HAP-1 (cell line): ENCODE measurements around the gene CDH8.
"Not testable (repeated sequence)": the region's sequence is repeated elsewhere in the genome, so short reads cannot be mapped to it uniquely, and the experiment has no call there.

Experiments used
- DNase-seq, 2 experiments: peaks; one replicate each; pipeline ENCODE4 v3.0.0-alpha.2; 2016 to 2020; ENCODE audit warnings: low spot score in 2 of 2
- H3K27me3 ChIP-seq: fragments of 250-450 bp; sonication (Bioruptor Pico); 2 replicates; pipeline ENCODE4 v1.5.1; 2020; ENCODE audit warnings: low read depth, mild to moderate bottlenecking, moderate library complexity
- H3K36me3 ChIP-seq: fragments of 250-450 bp; sonication (Bioruptor Pico); replicated peaks from 2 replicates; pipeline ENCODE4 v1.5.1; 2020; ENCODE audit warnings: mild to moderate bottlenecking
- H3K4me1 ChIP-seq: fragments of 250-450 bp; sonication (Bioruptor Pico); 2 replicates; pipeline ENCODE4 v1.5.1; 2020; ENCODE audit warnings: mild to moderate bottlenecking
- H3K4me3 ChIP-seq: fragments of 250-450 bp; sonication (Bioruptor Pico); 2 replicates; pipeline ENCODE4 v1.5.1; 2020; ENCODE audit warnings: mild to moderate bottlenecking, moderate library complexity
- H3K9me3 ChIP-seq: fragments of 250-450 bp; sonication (Bioruptor Pico); 2 replicates; pipeline ENCODE4 v1.5.1; 2020; ENCODE audit warnings: mild to moderate bottlenecking, moderate library complexity
- in situ Hi-C: fragments of 300-500 bp; cut with MboI; formaldehyde crosslinking; loops from 3 replicates; pipeline ENCODE4 v1.14.3; 2020; ENCODE audit warnings: low sequenced_read_pairs, inconsistent platforms, mixed read lengths

The CDH8 gene

DNA sequence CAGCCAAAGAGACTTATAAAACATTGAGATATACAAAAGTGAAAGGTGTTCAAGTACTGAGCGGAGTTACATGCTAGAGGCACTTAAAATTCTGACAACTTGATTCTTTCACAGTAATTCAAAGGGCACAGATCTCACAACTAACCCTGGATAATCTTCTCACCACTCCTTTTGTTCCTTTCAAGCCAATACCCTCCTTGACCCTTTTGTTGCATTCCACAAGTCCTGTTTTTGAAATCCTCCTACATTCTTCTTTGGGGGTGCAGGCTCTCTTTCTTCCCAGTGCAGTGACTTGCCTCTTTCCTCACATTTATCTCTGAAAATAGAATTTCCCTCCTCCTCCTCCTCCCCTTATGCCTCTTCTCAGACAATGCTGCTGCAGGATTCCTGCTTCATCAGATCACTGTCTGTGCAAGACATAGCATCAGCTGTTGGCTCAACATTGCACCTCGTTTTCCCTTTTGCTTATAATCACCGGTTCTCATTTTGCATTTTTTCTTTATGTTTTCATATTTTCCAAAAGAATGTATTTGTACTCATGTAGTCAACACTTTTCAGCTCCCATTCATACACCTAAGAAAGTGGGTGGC lies 199.3 kb downstream of the CDH8 start:
- no peaks in the 10 kb centered on the region for H3K36me3 ChIP-seq
- H3K4me3 ChIP-seq = no peak overlapping the region
- DNase-seq = peak in 1 of 2 experiments; percentile 27
- H3K27me3 ChIP-seq = no peaks in the 10 kb centered on the region
- H3K4me1 ChIP-seq = no peaks in the 10 kb centered on the region
- in situ Hi-C loops = no loop called here
- H3K9me3 ChIP-seq = no peaks in the 10 kb centered on the region

DNA sequence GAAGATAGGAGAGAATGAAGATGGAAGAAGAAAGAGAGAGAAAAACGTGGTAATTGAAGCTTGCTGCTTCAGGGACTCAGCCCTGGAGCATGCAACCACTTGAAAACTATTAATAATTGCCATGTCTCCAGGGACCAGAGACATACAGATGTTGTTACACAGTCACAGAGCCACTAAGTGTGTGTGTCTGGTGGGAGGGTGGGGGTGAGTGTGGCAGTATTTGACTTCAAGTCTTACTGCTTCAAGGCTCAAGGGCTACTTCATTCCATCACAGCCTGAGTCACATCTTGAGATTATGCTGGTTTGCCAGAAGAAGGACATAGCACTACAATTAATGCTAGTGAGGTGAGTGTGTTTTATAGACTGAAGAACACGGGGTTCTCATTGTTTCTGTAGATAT lies 202.2 kb downstream of the CDH8 start:
- no peaks in the 10 kb centered on the region for H3K36me3 ChIP-seq
- H3K4me1 ChIP-seq = no peaks in the 10 kb centered on the region
- in situ Hi-C loops = no loop called here
- no peaks in the 10 kb centered on the region for H3K9me3 ChIP-seq
- no peak overlapping the region for H3K4me3 ChIP-seq
- no peaks in the 10 kb centered on the region for H3K27me3 ChIP-seq
- DNase-seq = no peak

- Histone ChIP-seq H3K27me3 (no peaks in the 10 kb centered on the region), H3K4me1 (no peaks in the 10 kb centered on the region), H3K9me3 (no peaks in the 10 kb centered on the region), H3K36me3 (no peaks in the 10 kb centered on the region), H3K4me3 (no peak overlapping the region)
- DNase-seq = no peak
- in situ Hi-C loops = no loop called here
Observed at GRCh38 chr16:61831351-61831917, 204.8 kb downstream of the CDH8 start.

- Histone ChIP-seq H3K27me3 (no peaks in the 10 kb centered on the region), H3K9me3 (no peaks in the 10 kb centered on the region), H3K4me1 (no peaks in the 10 kb centered on the region), H3K4me3 (no peak overlapping the region), H3K36me3 (no peaks in the 10 kb centered on the region)
- in situ Hi-C loops = no loop called here
- DNase-seq = no peak
Observed at GRCh38 chr16:61829631-61830030, 206.6 kb downstream of the CDH8 start.

- H3K4me1 ChIP-seq = no peaks in the 10 kb centered on the region
- H3K36me3 ChIP-seq = no peaks in the 10 kb centered on the region
- H3K9me3 ChIP-seq = no peaks in the 10 kb centered on the region
- no peak for DNase-seq
- no peak overlapping the region for H3K4me3 ChIP-seq
- H3K27me3 ChIP-seq = no peaks in the 10 kb centered on the region
- in situ Hi-C loops = no loop called here
Observed at GRCh38 chr16:61823326-61823725, 212.9 kb downstream of the CDH8 start.

GRCh38 chr16:61820820-61821219 lies 215.4 kb downstream of the CDH8 start:
- in situ Hi-C loops = no loop called here
- no peak for DNase-seq
- H3K9me3 ChIP-seq = no peaks in the 10 kb centered on the region
- H3K27me3 ChIP-seq = no peaks in the 10 kb centered on the region
- H3K36me3 ChIP-seq = no peaks in the 10 kb centered on the region
- H3K4me1 ChIP-seq = no peaks in the 10 kb centered on the region
- no peak overlapping the region for H3K4me3 ChIP-seq

DNA sequence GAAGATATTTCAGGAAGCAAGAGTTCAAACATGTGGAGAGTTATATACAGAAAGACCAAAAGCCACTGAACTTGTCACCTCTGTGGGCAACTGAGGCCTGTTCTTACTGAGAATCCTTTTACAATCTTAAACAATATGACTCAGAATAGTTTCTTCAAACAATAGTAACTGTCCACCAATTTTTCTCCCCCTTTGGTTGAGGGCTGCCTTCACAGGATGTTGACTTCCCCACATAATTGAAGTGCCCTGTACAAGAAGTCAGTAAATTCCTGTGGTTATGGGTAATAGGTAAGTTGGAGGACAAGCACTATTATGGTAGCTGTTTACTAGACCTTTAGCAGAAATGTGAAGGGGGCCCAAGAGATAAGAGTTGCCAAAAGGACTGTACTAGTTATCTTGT lies 215.8 kb downstream of the CDH8 start:
- H3K9me3 ChIP-seq = no peaks in the 10 kb centered on the region
- H3K27me3 ChIP-seq = no peaks in the 10 kb centered on the region
- in situ Hi-C loops = no loop called here
- H3K4me1 ChIP-seq = no peaks in the 10 kb centered on the region
- no peak for DNase-seq
- H3K4me3 ChIP-seq = no peak overlapping the region
- H3K36me3 ChIP-seq = no peaks in the 10 kb centered on the region

DNA sequence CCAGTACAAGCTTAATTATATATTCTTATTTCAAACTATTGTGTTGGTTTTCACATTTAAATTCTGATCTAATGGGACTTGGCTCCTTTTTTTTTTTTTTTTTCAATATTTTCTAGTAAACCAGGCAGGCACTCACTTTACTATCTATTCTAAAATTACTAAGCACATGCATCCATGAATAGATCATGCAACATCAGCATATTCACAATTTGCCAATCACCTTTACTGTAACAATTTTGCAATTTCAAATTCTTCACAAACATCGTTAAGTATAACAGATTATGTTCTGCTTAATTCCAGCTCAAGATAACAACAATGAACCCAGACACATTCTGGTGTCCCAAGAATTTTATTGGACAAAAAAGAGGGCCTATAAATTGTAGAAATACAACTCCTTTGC lies 217.4 kb downstream of the CDH8 start:
- no peaks in the 10 kb centered on the region for H3K9me3 ChIP-seq
- H3K4me1 ChIP-seq = no peaks in the 10 kb centered on the region
- H3K36me3 ChIP-seq = no peaks in the 10 kb centered on the region
- in situ Hi-C loops = no loop called here
- DNase-seq = no peak
- H3K4me3 ChIP-seq = no peak overlapping the region
- H3K27me3 ChIP-seq = no peaks in the 10 kb centered on the region

DNA sequence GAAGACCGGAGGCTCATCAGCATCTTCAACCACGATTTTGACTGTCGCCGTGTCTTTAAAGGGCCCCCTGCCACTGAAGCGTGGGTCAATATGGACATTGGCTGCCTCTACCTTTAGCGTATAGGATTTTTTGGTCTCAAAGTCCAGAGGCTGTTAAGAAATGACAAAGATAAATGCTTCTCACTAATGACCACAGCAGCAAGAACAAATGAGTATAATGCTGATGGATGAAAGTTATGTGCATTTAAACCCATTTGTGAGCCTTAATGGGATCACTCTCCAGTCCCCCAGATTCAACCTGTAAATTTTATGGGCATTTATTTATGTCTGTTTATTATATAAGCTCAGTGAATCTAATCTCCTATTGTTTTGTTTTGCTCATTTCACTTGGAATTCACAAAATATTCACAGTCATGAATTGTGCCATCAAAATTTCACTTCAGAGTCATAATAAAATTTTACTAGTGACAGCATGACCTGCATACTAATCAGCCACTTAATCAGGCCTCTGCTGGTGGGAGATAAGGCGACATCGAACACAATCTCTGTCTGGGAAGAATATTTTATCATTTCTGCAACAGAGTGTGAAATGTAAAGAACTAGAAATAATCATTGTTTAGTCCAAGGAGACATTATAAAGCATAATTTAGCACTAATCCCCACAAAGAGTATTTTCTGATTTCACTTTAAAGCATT lies 218.5 kb downstream of the CDH8 start:
- Histone ChIP-seq H3K4me3 (no peak overlapping the region), H3K36me3 (no peaks in the 10 kb centered on the region), H3K9me3 (no peaks in the 10 kb centered on the region), H3K27me3 (no peaks in the 10 kb centered on the region), H3K4me1 (no peaks in the 10 kb centered on the region)
- in situ Hi-C loops = no loop called here
- DNase-seq = no peak

DNA sequence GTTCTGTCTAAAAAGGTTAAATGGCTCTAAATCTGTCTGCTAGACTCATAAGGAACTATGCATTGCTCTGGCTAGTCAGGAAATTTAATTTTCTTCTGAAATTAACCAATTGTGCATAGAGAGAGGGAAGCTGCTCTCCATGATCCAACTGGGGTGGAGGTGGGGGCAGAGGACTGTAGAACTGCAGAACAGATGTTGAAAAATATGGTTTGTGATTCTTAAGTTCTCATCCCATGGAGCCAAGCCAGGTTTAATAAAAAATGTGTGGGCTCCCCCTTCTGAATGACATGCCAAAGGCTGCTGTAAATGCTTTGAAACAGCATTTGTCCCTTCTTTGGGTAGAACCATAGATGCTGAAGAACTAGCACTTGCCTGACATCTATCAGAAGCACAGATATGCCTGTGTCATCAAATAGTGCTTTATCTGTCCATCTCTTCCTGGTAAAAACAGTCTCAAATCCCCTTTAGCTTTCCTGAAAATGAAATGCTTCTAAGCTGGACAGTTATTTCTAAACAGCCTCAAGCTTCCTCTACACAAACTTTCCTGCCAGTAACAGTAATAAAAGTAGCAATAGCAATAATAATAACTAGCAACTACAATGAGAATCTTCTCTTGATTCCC lies 221.4 kb downstream of the CDH8 start:
- no peaks in the 10 kb centered on the region for H3K27me3 ChIP-seq
- in situ Hi-C loops = no loop called here
- no peak overlapping the region for H3K4me3 ChIP-seq
- no peak for DNase-seq
- H3K36me3 ChIP-seq = no peaks in the 10 kb centered on the region
- no peaks in the 10 kb centered on the region for H3K9me3 ChIP-seq
- no peaks in the 10 kb centered on the region for H3K4me1 ChIP-seq

DNA sequence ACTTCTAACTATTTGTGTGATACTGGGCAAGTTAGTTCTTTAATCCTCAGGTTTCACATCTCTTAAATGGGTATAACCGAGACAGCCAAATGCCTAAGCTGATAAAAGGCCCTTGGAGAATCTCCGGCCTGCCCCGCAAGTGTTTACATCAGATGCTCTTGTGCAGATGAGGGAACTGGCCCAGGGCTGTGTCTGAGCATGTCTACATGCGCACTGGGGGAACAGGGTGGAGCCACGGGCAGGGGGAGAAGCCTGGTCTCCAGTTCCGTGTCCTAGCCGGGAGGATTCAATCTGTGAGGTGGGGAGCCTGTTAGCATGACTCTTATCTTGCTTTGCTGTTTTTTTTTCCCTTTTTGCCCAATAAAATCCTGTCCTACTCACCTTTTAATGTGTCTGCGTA lies 222.9 kb downstream of the CDH8 start:
- Histone ChIP-seq H3K27me3 (no peaks in the 10 kb centered on the region), H3K36me3 (no peaks in the 10 kb centered on the region), H3K4me1 (no peaks in the 10 kb centered on the region), H3K9me3 (no peaks in the 10 kb centered on the region), H3K4me3 (no peak overlapping the region)
- in situ Hi-C loops = no loop called here
- DNase-seq = no peak

DNA sequence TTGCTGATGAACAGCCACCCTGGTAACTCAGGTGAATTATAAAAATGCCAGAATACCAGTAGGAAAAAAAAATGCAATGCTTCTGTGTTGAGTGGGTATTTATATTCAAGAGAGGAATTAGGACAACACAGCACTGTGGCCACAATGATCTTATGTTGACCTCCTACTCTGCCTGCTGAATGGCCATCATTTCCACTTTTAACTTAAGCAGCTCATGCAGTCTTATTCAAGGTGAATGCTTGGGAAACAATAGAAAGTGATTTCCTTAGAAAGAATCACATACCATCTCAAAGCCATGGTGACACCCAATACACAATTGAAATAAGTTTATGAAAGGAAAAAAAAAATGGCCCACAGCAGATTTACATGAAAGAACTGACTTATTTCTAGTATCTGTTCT lies 224.0 kb downstream of the CDH8 start:
- Histone ChIP-seq H3K9me3 (no peaks in the 10 kb centered on the region), H3K4me1 (no peaks in the 10 kb centered on the region), H3K4me3 (no peak overlapping the region), H3K27me3 (no peaks in the 10 kb centered on the region), H3K36me3 (no peaks in the 10 kb centered on the region)
- DNase-seq = no peak
- in situ Hi-C loops = no loop called here

GRCh38 chr16:61807551-61807950 lies 228.7 kb downstream of the CDH8 start:
- Histone ChIP-seq H3K36me3 (no peaks in the 10 kb centered on the region), H3K4me1 (no peaks in the 10 kb centered on the region), H3K27me3 (no peaks in the 10 kb centered on the region), H3K4me3 (no peak overlapping the region), H3K9me3 (no peaks in the 10 kb centered on the region)
- DNase-seq = no peak
- in situ Hi-C loops = no loop called here

DNA sequence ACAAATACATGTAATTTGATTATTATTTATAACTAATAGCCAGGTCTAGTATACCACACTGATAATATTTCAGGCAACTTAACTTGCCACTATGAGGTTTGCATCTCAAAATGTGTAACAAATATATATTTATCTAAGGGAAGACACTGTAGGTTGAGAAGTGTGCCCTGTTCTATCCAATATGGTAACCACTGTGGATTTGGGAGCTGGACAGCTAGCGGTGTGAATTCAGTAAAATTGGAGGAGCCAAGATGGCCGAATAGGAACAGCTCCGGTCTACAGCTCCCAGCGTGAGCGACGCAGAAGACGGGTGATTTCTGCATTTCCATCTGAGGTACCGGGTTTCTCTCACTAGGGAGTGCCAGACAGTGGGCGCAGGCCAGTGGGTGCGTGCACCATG lies 235.0 kb downstream of the CDH8 start:
- H3K4me1 ChIP-seq, H3K4me3 ChIP-seq, H3K36me3 ChIP-seq, H3K9me3 ChIP-seq, DNase-seq, H3K27me3 ChIP-seq, in situ Hi-C loops: not testable (repeated sequence)
